ENCODE measurements around the gene SELP. TPM values are rescaled to one million over a fixed set of nuclear protein-coding genes. Genes with fewer than 3 reads are reported as not detected.
"Not testable (repeated sequence)": the region's sequence is repeated elsewhere in the genome, so short reads cannot be mapped to it uniquely, and the experiment has no call there.

Gene SELP
- total and polyA plus RNA-seq, 7 donors, result 1.1 to 3.9 (median 1.3) TPM

DNA sequence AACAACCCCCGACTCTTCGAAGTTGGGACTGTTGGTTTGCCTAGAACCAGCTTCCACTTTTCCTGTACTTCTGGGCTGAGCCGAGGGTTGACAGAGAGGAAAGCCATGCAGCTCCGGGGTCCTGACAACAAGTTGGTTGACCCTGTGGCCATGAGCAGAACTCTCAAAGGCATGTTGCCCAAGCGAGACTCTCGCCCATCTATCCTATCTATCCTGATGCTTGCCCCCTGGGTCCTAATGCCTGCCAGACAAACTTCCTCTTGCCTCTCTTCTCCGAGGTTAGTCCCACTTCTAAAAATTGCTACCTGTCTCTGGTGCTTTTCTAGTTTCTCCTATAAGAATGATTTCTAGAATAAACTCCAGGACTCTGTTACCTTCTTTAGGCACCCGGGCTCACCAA is 32.8 kb upstream of the SELP start:
- H3K27me3 ChIP-seq (ENCODE audit: insufficient read depth in 3 of 3, low read length in 2 of 3); H3K27ac ChIP-seq; H3K4me1 ChIP-seq; ATAC-seq; H3K9me3 ChIP-seq; intact Hi-C loops (cut with DNase I); DNase-seq; H3K36me3 ChIP-seq (ENCODE audit: insufficient read depth in 1 of 2, low read depth in 1 of 2); H3K4me3 ChIP-seq: not testable (repeated sequence)
- 69% methylated on average over 7 to 8 of the region's 8 CpGs for WGBS, 3 donors

GRCh38 chr1:169661066-169661465 is 31.1 kb upstream of the SELP start:
- 83 to 98% (median 92%) methylated on average over 14 to 16 of the region's 16 CpGs for WGBS, 3 donors
- not testable (repeated sequence) for ATAC-seq

DNA sequence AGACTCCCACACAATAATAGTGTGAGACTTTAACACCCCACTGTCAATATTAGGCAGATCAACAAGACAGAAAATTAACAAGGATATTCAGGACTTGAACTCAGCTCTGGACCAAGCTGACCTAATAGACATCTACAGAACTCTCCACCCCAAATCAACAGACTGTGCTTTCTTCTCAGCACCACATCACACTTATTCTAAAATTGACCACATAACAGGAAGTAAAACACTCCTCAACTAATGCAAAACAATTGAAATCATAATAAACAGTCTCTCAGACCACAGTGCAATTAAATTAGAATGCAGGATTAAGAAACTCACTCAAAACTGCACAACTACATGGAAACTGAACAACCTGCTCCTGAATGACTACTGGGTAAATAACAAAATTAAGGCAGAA is 28.9 kb upstream of the SELP start:
- H3K36me3 ChIP-seq (ENCODE audit: insufficient read depth in 1 of 2, low read depth in 1 of 2); intact Hi-C loops (cut with DNase I); ATAC-seq; H3K27me3 ChIP-seq (ENCODE audit: insufficient read depth in 3 of 3, low read length in 2 of 3); DNase-seq; H3K4me1 ChIP-seq; H3K9me3 ChIP-seq; H3K4me3 ChIP-seq; H3K27ac ChIP-seq: not testable (repeated sequence)

More at GRCh38 chr1:169661066-169661465, 31.1 kb upstream of the SELP start:
- DNase-seq; H3K4me3 ChIP-seq; H3K9me3 ChIP-seq; intact Hi-C loops (cut with DNase I); H3K4me1 ChIP-seq; H3K27me3 ChIP-seq (ENCODE audit: insufficient read depth in 3 of 3, low read length in 2 of 3); H3K36me3 ChIP-seq (ENCODE audit: insufficient read depth in 1 of 2, low read depth in 1 of 2); H3K27ac ChIP-seq: not testable (repeated sequence)

DNA sequence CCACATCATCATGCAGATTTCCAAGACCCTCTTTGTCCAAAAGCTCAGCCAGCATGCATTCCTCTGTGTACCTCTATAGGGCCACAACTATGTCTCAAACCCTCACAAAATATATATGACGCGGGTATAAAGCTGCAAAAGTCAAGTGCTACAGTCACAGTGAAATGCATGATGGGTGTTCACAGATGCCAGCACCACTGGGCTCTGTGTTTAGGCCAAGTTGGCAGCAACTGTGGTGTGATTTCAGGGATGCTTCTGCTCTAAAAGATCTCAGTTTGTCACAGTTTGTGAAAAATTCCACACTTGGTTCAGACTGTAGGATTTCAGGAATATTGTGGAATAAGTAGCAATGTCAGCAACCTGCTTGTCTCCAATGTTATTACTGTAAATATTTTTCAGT is 23.9 kb upstream of the SELP start:
- ATAC-seq (no peak), DNase-seq (no peak)
- Histone ChIP-seq H3K9me3 (no peaks in the 10 kb centered on the region), H3K27ac (no peak overlapping the region), H3K27me3 (ENCODE audit: insufficient read depth in 3 of 3, low read length in 2 of 3) (no peaks in the 10 kb centered on the region), H3K4me3 (no peak overlapping the region), H3K4me1 (no peaks in the 10 kb centered on the region), H3K36me3 (ENCODE audit: insufficient read depth in 1 of 2, low read depth in 1 of 2) (no peaks in the 10 kb centered on the region)
- TF ChIP-seq, protein P1, sequence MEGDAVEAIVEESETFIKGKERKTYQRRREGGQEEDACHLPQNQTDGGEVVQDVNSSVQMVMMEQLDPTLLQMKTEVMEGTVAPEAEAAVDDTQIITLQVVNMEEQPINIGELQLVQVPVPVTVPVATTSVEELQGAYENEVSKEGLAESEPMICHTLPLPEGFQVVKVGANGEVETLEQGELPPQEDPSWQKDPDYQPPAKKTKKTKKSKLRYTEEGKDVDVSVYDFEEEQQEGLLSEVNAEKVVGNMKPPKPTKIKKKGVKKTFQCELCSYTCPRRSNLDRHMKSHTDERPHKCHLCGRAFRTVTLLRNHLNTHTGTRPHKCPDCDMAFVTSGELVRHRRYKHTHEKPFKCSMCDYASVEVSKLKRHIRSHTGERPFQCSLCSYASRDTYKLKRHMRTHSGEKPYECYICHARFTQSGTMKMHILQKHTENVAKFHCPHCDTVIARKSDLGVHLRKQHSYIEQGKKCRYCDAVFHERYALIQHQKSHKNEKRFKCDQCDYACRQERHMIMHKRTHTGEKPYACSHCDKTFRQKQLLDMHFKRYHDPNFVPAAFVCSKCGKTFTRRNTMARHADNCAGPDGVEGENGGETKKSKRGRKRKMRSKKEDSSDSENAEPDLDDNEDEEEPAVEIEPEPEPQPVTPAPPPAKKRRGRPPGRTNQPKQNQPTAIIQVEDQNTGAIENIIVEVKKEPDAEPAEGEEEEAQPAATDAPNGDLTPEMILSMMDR (IDR thresholded peaks at IDR 0.05), result no peak
- intact Hi-C loops (cut with DNase I), result no loop called here
- 31 to 58% (median 38%) methylated on average over 2 of the region's 2 CpGs for WGBS, 3 donors

DNA sequence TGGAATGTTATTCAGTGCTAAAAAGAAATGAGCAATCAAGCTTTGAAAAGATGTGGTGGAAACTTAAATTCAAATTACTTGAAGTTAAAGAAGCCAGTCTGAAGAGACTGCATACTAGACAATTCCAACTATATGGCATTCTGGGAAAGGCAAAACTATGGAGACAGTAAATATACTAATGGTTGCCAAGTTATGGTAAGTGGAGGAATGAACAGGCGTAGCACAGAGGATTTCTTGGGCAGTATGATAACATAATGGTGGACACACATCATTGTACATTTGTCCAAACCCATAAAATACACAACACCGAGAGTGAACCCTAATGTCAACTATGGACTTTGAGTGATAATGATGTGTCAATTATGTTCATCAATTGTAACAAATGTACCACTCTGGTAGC is 21.1 kb upstream of the SELP start:
- intact Hi-C loops (cut with DNase I), result no loop called here
- DNase-seq, result no peak
- TF ChIP-seq, protein P1 (IDR thresholded peaks at IDR 0.05), result no peak
- Histone ChIP-seq H3K36me3 (ENCODE audit: insufficient read depth in 1 of 2, low read depth in 1 of 2) (no peaks in the 10 kb centered on the region), H3K27me3 (ENCODE audit: insufficient read depth in 3 of 3, low read length in 2 of 3) (no peaks in the 10 kb centered on the region), H3K4me3 (no peak overlapping the region), H3K4me1 (no peaks in the 10 kb centered on the region), H3K9me3 (no peaks in the 10 kb centered on the region), H3K27ac (no peak overlapping the region)
- WGBS, 3 donors, result 72 to 89% (median 85%) methylated on average over 2 of the region's 2 CpGs
- ATAC-seq, result no peak

GRCh38 chr1:169650551-169650950 is 20.6 kb upstream of the SELP start:
- no peak for ATAC-seq
- TF ChIP-seq, protein P1 (IDR thresholded peaks at IDR 0.05), result no peak
- Histone ChIP-seq H3K9me3 (no peaks in the 10 kb centered on the region), H3K36me3 (ENCODE audit: insufficient read depth in 1 of 2, low read depth in 1 of 2) (no peaks in the 10 kb centered on the region), H3K27me3 (ENCODE audit: insufficient read depth in 3 of 3, low read length in 2 of 3) (no peaks in the 10 kb centered on the region), H3K4me3 (no peak overlapping the region), H3K4me1 (no peaks in the 10 kb centered on the region), H3K27ac (no peak overlapping the region)
- WGBS, 3 donors, result 43 to 57% (median 46%) methylated on average over 4 of the region's 4 CpGs
- DNase-seq, result no peak
- intact Hi-C loops (cut with DNase I), result no loop called here
